Pancreas (tissue), 10 donors: ENCODE measurements around the gene SCTR. TPM values are rescaled to one million over a fixed set of nuclear protein-coding genes. Genes with fewer than 3 reads are reported as not detected.

Experiments used
- ATAC-seq, 4 donors: fragments of 200-7000 bp; cut with Tn5 transposase; one replicate each; pipeline versions ENCODE4 v1.8.0 to v1.9.1; 2020; ENCODE audit warnings: mild to moderate bottlenecking in 4 of 4, moderate library complexity in 4 of 4
- DNase-seq, 6 donors: peaks; one replicate each; pipeline ENCODE4 v3.0.0-alpha.2; 2020
- FAIRE-seq: peaks from 2 replicates; lab custom pipeline; 2012; peaks lifted over from hg19 to GRCh38; lab: Jason Lieb, UNC
- H3K27ac ChIP-seq, 4 donors: fragments of 200-600 bp; sonication (generic); 1 replicate in 3 of 4; 2 replicates in 1 of 4; pipeline versions ENCODE4 v1.5.0 to v1.8.0; 2020
- H3K27me3 ChIP-seq, 4 donors: fragments of 200-600 bp; one replicate each; pipeline ENCODE4 v1.8.0; 2021
- H3K36me3 ChIP-seq, 3 donors: fragments of 200-600 bp; sonication (generic) in 1 of 3; one replicate each; pipeline versions ENCODE4 v1.5.0 to v1.8.0; 2020 to 2021
- H3K4me1 ChIP-seq, 3 donors: fragments of 200-600 bp; one replicate each; pipeline ENCODE4 v1.8.0; 2021
- H3K4me3 ChIP-seq, 4 donors: fragments of 200-600 bp; sonication (generic) in 2 of 4; one replicate each; pipeline versions ENCODE4 v1.5.0 to v1.8.0; 2020 to 2021
- H3K9me3 ChIP-seq, 4 donors: fragments of 200-600 bp; one replicate each; pipeline ENCODE4 v1.8.0; 2021
- CTCF ChIP-seq, 4 donors: fragments of 200-600 bp; sonication (generic) in 3 of 4; IDR thresholded peaks; one replicate each; pipeline versions ENCODE4 v1.5.0 to v1.8.0; 2021; ENCODE audit warnings: antibody characterized with exemption in 4 of 4
- WGBS, 2 donors: extraction: QIAGEN DNeasy Blood & Tissue Kit; methylation state at CpG; one replicate each; pipeline ENCODE4 v1.1.7; 2013; 5-methylcytosine and 5-hydroxymethylcytosine counted together
- intact Hi-C, 3 donors: fragments of 100-400 bp; cut with DNase I; formaldehyde crosslinking; loops; one replicate each; pipeline versions ENCODE4 v1.11.1 to v1.14.2; 2022
- polyA plus RNA-seq, 2 donors: library from polyadenylated mRNA; stranded (reverse); fragments of 200-250 nt; gene quantifications; one replicate each; pipeline ENCODE4 v1.2.3, GENCODE V29; 2013
- total RNA-seq, 6 donors: library from RNA; stranded (reverse); fragmentation: NEBNext Ultra II Directional in 4 of 6; extraction: Animal tissue kit (Norgen Biotek cat#: 25700) in 4 of 6; gene quantifications; one replicate each; pipeline versions ENCODE4 v1.2.1 to v1.2.4, GENCODE V29; 2021 to 2023
- donor health status: healthy with polysubstance abuse.
- donor health status: DM: no; HTN: no; CAD: no; lungs with moderate emphysema.
- donor health status: DM: no; HTN: no; CAD: no.
- donor health status: control.
- donor health status: control.
- donor health status: Bipolar disorder and iron deficiency.
- donor health status: DM: yes; HTN: yes; CAD: no.
- donor health status: DM: no; HTN: no; CAD: no.
- donor health status: DM: no; HTN: no; CAD: no.
- donor health status: DM: yes; HTN: yes; CAD: no.

The SCTR gene
- total and polyA plus RNA-seq, 8 donors: 31.9 to 1,263 (median 84.7) TPM

- Histone ChIP-seq H3K4me3 (no peak overlapping the region), H3K36me3 (no peaks in the 10 kb centered on the region), H3K27ac (no peak overlapping the region), H3K4me1 (no peaks in the 10 kb centered on the region), H3K27me3 (no peaks in the 10 kb centered on the region), H3K9me3 (no peaks in the 10 kb centered on the region)
- TF ChIP-seq CTCF (IDR thresholded peaks at IDR 0.05): no peak
- ATAC-seq: peak in 1 of 4 donors; percentile 12
- 91 to 93% methylated on average over 7 of the region's 7 CpGs for WGBS, 2 donors
- intact Hi-C loops: no loop called here
- FAIRE-seq: no peak
- peak in 1 of 6 donors; percentile 49 for DNase-seq
Measured at GRCh38 chr2:119462574-119462973, 61.7 kb downstream of the SCTR start.

GRCh38 chr2:119461811-119462210 lies 62.5 kb downstream of the SCTR start:
- DNase-seq (peak in 1 of 6 donors; percentile 44), FAIRE-seq (no peak), ATAC-seq (no peak)
- Histone ChIP-seq H3K27me3 (no peaks in the 10 kb centered on the region), H3K36me3 (no peaks in the 10 kb centered on the region), H3K4me1 (no peaks in the 10 kb centered on the region), H3K27ac (no peak overlapping the region), H3K4me3 (no peak overlapping the region), H3K9me3 (no peaks in the 10 kb centered on the region)
- intact Hi-C loops: no loop called here
- TF ChIP-seq CTCF (IDR thresholded peaks at IDR 0.05): no peak
- WGBS, 2 donors: 85 to 95% methylated on average over 5 of the region's 5 CpGs

- DNase-seq (no peak), FAIRE-seq (no peak), ATAC-seq (no peak)
- H3K4me1 ChIP-seq: no peaks in the 10 kb centered on the region
- TF ChIP-seq CTCF (IDR thresholded peaks at IDR 0.05): no peak
- no peaks in the 10 kb centered on the region for H3K9me3 ChIP-seq
- no peaks in the 10 kb centered on the region for H3K27me3 ChIP-seq
- no peak overlapping the region for H3K27ac ChIP-seq
- intact Hi-C loops: no loop called here
- no peaks in the 10 kb centered on the region for H3K36me3 ChIP-seq
- 62 to 75% methylated on average over 2 of the region's 2 CpGs for WGBS, 2 donors
- H3K4me3 ChIP-seq: no peak overlapping the region
Measured at GRCh38 chr2:119460076-119460475, 64.2 kb downstream of the SCTR start.

- Histone ChIP-seq H3K27ac (no peak overlapping the region), H3K4me3 (no peak overlapping the region), H3K4me1 (no peaks in the 10 kb centered on the region), H3K9me3 (no peaks in the 10 kb centered on the region), H3K27me3 (no peaks in the 10 kb centered on the region), H3K36me3 (no peaks in the 10 kb centered on the region)
- ATAC-seq (no peak), DNase-seq (peak in 1 of 6 donors; percentile 38), FAIRE-seq (no peak)
- no peak for TF ChIP-seq CTCF (IDR thresholded peaks at IDR 0.05)
- intact Hi-C loops: no loop called here
- 72 to 76% methylated on average over 13 of the region's 13 CpGs for WGBS, 2 donors
Measured at GRCh38 chr2:119455066-119455718, 69.1 kb downstream of the SCTR start.

GRCh38 chr2:119453972-119454593 lies 70.2 kb downstream of the SCTR start:
- ATAC-seq (no peak), FAIRE-seq (no peak), DNase-seq (peak in 1 of 6 donors; percentile 35)
- no peak overlapping the region for H3K27ac ChIP-seq
- 77 to 87% methylated on average over 12 of the region's 12 CpGs for WGBS, 2 donors
- H3K9me3 ChIP-seq: no peaks in the 10 kb centered on the region
- no peaks in the 10 kb centered on the region for H3K27me3 ChIP-seq
- intact Hi-C loops: no loop called here
- TF ChIP-seq CTCF (IDR thresholded peaks at IDR 0.05): no peak
- H3K4me1 ChIP-seq: no peaks in the 10 kb centered on the region
- H3K4me3 ChIP-seq: no peak overlapping the region
- H3K36me3 ChIP-seq: no peaks in the 10 kb centered on the region
